ENCODE measurements around the gene ADCYAP1R1.

ADCYAP1R1 gene

DNA sequence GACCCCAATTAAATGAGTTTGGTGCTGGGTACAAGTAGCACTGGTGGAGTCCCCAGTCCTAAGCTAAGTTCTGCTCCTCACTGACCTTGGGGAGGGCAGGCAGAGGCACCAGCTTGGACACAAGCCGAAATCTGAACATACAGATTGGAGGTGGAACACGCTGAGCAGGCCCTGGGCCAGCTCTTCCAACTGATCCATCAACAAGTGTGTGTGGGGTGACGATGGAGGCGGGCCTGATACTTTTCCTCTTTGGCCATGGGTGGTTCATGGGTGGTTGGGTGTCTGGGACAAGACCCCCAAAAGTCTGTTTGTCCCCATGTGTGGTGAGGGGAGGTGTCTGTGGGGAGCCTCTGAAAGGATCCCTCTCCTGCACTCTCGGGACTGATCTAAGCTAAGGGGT, 1.9 kb downstream of the ADCYAP1R1 start:
- no peak overlapping the region for H3K9ac ChIP-seq
- H3K4me1 ChIP-seq (ENCODE audit: low read depth, poor library complexity, severe bottlenecking): no peaks in the 10 kb centered on the region
- no peaks in the 10 kb centered on the region for H3K79me2 ChIP-seq (ENCODE audit: insufficient read depth, low read depth)
- no peaks in the 10 kb centered on the region for H4K20me1 ChIP-seq (ENCODE audit: insufficient read depth)
- no peak overlapping the region for H3K4me2 ChIP-seq
- H3K27me3 ChIP-seq (ENCODE audit: insufficient read depth, low read depth): peaks cover 3% of the 10 kb centered on the region; the same call in 1 of the 2 replicates
- H3K4me3 ChIP-seq (IDR thresholded peaks at IDR 0.05; ENCODE audit: insufficient read depth, low read depth, low read length): no peak overlapping the region
- H2AFZ ChIP-seq (ENCODE audit: low read depth): no peak overlapping the region
- H3K27ac ChIP-seq: no peak overlapping the region
- TF ChIP-seq, protein P1, sequence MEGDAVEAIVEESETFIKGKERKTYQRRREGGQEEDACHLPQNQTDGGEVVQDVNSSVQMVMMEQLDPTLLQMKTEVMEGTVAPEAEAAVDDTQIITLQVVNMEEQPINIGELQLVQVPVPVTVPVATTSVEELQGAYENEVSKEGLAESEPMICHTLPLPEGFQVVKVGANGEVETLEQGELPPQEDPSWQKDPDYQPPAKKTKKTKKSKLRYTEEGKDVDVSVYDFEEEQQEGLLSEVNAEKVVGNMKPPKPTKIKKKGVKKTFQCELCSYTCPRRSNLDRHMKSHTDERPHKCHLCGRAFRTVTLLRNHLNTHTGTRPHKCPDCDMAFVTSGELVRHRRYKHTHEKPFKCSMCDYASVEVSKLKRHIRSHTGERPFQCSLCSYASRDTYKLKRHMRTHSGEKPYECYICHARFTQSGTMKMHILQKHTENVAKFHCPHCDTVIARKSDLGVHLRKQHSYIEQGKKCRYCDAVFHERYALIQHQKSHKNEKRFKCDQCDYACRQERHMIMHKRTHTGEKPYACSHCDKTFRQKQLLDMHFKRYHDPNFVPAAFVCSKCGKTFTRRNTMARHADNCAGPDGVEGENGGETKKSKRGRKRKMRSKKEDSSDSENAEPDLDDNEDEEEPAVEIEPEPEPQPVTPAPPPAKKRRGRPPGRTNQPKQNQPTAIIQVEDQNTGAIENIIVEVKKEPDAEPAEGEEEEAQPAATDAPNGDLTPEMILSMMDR (conservative IDR thresholded peaks at IDR 0.05; ENCODE audit: low read depth, low read length): no peak
- no peaks in the 10 kb centered on the region for H3K36me3 ChIP-seq (ENCODE audit: insufficient read depth)

DNA sequence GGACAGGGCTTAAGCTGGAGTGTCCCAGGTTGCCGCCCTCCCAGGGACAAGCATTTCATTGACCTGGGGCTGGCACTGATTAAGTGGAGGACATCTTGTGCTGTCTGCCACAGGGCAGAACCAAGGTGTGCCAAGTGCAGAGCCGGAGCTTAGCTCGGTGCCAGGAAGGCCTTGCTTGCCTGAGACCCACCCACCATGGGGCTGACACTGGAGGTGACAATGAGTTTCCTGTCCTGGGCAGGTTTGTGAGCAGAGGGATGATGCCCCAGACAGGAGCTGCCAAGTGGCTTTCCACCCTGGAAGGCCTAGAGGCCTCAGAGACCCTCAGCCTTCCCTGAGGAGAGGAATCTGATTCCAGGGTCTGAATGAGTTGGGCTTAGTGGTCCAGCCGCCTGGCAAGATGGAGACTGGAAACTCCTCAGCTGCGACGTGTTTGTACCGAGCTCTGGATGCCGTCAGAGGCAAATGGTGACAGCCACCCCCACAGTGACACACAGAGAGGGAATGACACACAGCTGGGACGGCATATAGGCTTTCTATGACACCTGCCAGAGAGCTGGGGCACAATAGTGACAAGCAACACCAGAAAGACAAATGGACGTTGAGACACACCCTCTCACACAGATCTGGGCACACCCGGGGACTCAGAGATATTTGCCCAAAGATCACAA, 2.6 kb downstream of the ADCYAP1R1 start:
- no peak overlapping the region for H3K4me2 ChIP-seq
- H3K4me1 ChIP-seq (ENCODE audit: low read depth, poor library complexity, severe bottlenecking): no peaks in the 10 kb centered on the region
- H3K27ac ChIP-seq: no peak overlapping the region
- H3K27me3 ChIP-seq (ENCODE audit: insufficient read depth, low read depth): peaks cover 3% of the 10 kb centered on the region; the same call in 1 of the 2 replicates
- no peak overlapping the region for H2AFZ ChIP-seq (ENCODE audit: low read depth)
- H3K36me3 ChIP-seq (ENCODE audit: insufficient read depth): no peaks in the 10 kb centered on the region
- H3K79me2 ChIP-seq (ENCODE audit: insufficient read depth, low read depth): no peaks in the 10 kb centered on the region
- TF ChIP-seq, protein P1 (conservative IDR thresholded peaks at IDR 0.05; ENCODE audit: low read depth, low read length): no peak
- H3K9ac ChIP-seq: no peak overlapping the region
- H3K4me3 ChIP-seq (IDR thresholded peaks at IDR 0.05; ENCODE audit: insufficient read depth, low read depth, low read length): no peak overlapping the region
- no peaks in the 10 kb centered on the region for H4K20me1 ChIP-seq (ENCODE audit: insufficient read depth)

DNA sequence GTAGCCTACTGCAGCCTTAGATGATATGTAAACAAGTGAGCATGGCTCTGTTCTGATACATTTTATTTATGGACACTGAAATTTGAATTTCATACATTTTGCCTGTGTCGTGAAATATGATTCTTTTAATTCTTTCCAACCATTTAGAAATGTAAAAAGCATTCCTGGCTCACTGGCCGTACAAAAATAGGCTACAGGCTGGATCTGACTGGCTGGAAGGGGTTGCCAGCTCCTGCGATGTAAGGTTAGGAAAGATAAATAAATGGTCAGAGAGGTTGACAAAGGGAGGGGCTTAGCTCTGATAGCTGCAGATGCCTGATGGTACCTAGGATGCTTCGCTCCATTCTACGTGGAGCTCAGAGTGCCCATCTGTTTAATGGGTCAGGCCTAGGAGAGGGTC, 3.4 kb downstream of the ADCYAP1R1 start:
- Histone ChIP-seq H3K27ac (no peak overlapping the region), H3K4me2 (no peak overlapping the region), H3K4me1 (ENCODE audit: low read depth, poor library complexity, severe bottlenecking) (no peaks in the 10 kb centered on the region), H3K79me2 (ENCODE audit: insufficient read depth, low read depth) (no peaks in the 10 kb centered on the region), H2AFZ (ENCODE audit: low read depth) (no peak overlapping the region), H4K20me1 (ENCODE audit: insufficient read depth) (no peaks in the 10 kb centered on the region), H3K36me3 (ENCODE audit: insufficient read depth) (no peaks in the 10 kb centered on the region), H3K27me3 (ENCODE audit: insufficient read depth, low read depth) (peaks cover 2% of the 10 kb centered on the region; the same call in 1 of the 2 replicates), H3K9ac (no peak overlapping the region), H3K4me3 (IDR thresholded peaks at IDR 0.05; ENCODE audit: insufficient read depth, low read depth, low read length) (no peak overlapping the region)
- TF ChIP-seq, protein P1 (conservative IDR thresholded peaks at IDR 0.05; ENCODE audit: low read depth, low read length): no peak

DNA sequence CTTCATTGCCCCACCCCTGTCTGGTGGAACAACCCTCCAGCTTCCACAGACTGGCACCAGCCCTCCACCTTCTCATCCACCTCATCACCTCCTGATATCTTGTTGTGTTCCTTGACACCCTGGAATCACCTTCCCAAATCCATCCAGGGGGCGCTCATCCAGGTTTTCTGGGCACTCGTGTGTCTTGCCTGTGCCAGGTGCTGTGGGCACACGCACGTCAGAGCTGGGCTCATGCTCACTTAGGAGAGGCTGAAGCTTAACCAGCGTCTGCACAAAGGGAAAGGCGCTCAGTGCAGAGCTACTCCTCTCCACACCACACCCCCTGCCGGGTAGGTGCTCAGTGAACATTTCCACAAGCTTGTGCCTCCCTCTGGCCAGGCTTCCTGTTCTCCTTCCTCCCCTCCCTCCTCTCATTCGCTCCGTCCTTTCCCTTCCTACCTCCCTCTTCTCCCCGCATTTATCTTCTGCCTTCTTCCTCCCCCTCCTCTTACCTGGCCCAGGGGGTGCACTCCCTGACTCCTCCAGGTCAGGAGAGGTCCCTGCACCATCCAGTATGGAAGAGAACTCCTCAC, 4.8 kb downstream of the ADCYAP1R1 start:
- no peak overlapping the region for H3K9ac ChIP-seq
- H3K36me3 ChIP-seq (ENCODE audit: insufficient read depth): no peaks in the 10 kb centered on the region
- H2AFZ ChIP-seq (ENCODE audit: low read depth): no peak overlapping the region
- no peaks in the 10 kb centered on the region for H4K20me1 ChIP-seq (ENCODE audit: insufficient read depth)
- no peaks in the 10 kb centered on the region for H3K27me3 ChIP-seq (ENCODE audit: insufficient read depth, low read depth)
- TF ChIP-seq, protein P1 (conservative IDR thresholded peaks at IDR 0.05; ENCODE audit: low read depth, low read length): no peak
- H3K4me2 ChIP-seq: no peak overlapping the region
- no peak overlapping the region for H3K4me3 ChIP-seq (IDR thresholded peaks at IDR 0.05; ENCODE audit: insufficient read depth, low read depth, low read length)
- no peak overlapping the region for H3K27ac ChIP-seq
- no peaks in the 10 kb centered on the region for H3K79me2 ChIP-seq (ENCODE audit: insufficient read depth, low read depth)
- H3K4me1 ChIP-seq (ENCODE audit: low read depth, poor library complexity, severe bottlenecking): no peaks in the 10 kb centered on the region
